ENCODE data around the gene UQCRH.
A peak's percentile ranks its signal among the peaks of the same experiment; 100 is the strongest.
"Not testable (repeated sequence)": the region's sequence is repeated elsewhere in the genome, so short reads cannot be mapped to it uniquely, and the experiment has no call there.

The UQCRH gene

DNA sequence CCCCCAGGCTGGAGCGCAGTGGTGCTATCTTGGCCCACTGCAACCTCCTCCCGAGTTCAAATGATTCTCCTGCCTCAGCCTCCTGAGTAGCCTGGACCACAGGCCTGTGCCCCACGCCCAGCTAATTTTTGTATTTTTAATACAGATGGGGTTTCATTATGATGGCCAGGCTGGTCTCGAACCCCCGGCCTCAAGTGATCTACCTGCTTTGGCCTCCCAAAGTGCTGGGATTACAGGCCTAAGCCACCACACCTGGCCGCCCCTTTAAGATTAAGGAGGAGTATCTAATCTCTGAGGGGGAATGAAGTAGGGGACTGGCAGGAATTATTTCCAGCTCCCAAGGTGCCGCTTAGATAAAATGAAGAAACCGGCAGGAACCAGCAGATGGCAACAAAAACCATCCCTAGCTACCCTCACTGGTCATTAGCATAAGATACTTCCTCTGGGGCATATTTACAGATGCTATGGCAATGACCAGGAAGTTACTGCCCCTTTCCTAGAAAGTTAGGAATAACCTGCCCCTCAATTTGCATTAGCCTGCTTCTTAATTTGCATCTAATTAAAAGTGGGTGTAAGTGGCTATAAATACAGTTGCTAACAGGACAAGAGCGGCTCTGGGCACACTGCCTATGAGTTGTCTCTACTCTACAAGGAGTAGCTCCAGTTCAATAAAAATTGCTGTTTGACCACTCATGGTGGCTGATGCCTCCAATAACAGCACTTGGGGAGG lies 30.0 kb downstream of the UQCRH start:
- DNase-seq (ENCODE audit: low read depth, low spot score): peak; percentile 58

DNA sequence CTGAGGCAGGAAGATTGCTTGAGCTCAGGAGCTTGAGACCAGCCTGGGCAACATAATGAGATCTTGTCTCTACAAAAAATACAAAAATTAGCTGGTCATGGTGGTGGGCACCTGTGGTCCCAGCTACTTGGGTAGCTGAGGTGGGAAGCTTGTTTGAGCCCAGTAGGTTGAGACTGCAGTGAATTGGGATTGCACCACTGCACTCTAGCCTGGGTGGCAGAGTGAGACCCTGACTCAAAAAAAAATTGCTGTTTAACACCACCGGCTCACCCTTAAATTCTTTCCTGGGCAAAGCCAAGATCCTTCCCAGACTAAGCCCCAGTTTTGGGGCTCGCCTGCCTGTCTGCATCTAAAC lies 30.5 kb downstream of the UQCRH start:
- DNase-seq (ENCODE audit: low read depth, low spot score): no peak

DNA sequence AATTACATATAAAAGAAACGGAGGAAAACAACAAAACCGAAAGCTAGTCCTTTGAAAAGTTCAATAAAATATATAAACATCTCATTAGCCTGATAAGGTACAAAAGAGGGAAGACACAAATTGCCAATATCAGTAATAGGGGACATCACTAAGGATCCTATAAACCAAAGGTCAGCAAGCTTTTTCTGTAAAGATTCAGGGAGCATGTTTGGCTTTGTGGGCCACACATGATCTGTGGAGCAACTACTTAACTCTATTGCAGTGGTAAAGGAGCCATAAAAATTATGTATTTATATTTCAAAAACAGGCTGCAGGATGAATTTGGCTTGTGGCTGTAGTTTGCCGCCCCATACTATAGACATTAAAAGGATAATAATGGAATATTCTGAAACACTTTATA lies 31.6 kb downstream of the UQCRH start:
- no peak for DNase-seq (ENCODE audit: low read depth, low spot score)

DNA sequence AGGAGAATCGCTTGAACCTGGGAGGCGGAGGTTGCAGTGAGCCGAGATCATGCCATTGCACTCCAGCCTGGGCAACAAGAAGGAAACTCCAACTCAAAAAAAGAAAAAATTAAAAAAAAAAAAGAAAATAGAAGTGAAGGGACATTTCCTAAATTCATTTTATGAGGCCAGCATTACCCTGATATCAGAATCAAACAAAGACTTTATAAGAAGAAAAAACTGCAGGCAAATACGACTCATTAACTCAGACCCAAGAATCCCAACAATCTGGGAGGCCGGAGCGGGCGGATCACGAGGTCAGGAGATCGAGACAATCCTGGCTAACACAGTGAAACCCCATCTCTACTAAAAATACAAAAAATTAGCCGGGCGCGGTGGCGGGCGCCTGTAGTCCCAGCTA lies 33.9 kb downstream of the UQCRH start:
- not testable (repeated sequence) for DNase-seq (ENCODE audit: low read depth, low spot score)

DNA sequence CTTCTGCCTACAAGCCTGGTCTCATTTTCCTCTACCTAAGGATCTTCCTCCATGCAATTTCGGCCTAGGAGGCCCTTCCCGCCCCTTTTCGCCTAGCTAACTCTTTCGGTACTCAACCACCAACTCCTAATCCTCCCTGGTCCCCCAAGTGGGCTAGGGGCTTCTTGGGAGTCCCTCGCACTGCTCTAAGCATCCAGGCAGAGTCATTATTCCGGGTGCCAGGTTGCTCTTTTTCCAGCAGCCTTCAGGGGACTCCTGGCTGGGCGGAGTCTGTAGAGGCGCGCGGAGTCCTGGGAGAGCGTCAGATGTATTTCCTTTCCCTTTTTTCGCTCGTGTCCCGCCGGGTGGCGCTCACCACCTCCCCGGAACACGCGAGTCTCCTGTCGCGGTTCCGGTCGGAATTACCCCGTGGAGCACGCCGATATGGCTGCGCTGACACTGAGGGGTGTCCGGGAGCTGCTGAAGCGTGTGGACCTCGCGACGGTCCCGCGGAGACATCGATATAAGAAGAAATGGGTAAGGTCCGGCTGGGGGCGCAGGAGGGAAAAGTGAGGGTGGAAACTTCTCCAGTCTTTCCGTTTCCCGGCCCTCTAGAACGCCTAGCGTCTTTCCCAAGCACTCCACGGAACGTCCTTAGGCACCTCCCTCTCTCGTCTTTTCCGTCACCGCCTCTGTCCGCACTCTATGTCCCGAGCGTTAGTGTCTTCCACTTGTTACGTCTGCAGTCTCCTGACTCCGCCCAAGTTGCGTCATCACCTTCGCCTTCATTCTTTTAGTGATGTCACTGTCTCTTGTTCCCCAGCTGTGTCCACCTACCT lies 37.1 kb downstream of the UQCRH start, which contains the start of gene NSUN4:
TSS of gene NSUN4 (plus strand) at position 404 of the 818 bp plus-strand sequence. CDS start at position 424, 20 bp downstream.
- peak; percentile 97 for DNase-seq (ENCODE audit: low read depth, low spot score)

DNA sequence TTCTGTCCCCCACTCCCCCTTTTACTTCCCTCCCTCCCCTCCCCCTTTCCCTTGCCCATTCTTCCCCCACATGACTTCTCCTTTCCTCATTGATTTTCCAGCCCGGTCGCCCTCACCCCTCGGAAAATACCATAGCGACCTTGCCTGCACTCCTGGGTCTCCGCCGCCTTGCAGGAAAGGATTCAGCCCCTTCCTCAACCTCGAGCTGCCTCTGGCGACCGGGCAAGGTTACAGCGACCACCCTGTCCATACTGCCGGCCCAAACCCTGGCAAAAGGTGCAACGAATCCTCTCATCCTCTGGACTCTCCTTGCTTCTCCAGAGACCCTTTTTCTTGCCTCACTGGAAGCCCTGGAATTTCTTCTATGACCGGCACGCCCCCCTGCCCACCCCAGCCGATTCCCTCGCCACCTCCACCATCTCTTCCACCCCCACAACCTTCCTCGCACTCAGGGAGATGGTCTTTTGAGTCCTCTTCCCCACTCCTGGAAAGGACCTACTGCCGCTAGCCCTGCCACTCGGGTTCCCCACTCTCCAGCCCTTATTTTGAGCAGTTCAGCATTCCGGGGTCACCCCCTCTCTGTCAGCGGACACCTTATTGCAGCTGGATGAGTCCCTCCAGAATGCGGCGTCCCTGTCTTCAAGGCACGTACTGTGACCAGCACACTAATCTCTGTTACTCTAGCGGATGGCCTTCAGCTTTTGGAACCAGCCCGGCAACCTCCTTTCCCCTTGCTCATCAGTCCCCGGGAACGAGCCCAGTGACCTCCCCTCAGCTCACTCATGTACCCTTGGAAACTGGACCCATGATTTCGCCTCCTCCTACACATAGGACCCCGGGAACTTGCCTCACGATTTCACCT lies 38.0 kb downstream of the UQCRH start:
- peak; percentile 4 for DNase-seq (ENCODE audit: low read depth, low spot score)

DNA sequence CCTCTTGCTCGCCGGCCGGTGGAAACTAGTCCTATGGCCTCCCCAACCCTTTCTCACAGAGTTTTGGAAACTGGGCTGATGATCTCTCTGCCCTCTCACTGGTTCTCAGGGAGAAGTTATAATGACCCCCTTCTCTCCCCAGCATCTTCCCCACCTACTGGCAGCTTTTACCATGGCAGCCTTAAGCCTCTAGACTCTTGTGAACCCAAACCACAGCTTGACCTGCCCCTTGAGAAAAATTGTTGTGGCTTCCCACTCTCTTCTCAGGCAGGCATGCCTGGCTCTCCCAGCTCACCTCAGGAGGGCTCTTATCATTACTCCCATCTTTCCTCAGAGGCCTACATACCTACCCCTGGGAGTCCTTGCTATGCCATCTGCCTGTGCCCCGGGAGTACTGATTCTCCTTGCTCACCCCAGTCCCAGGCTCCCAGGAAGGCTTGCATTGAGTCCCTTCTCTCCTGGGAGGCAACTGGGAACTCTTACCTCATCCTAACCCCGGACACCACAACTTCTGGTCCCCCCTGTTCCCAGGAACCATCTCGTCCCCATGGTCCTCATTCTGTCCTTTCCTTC lies 38.7 kb downstream of the UQCRH start:
- peak; percentile 67 for DNase-seq (ENCODE audit: low read depth, low spot score)

DNA sequence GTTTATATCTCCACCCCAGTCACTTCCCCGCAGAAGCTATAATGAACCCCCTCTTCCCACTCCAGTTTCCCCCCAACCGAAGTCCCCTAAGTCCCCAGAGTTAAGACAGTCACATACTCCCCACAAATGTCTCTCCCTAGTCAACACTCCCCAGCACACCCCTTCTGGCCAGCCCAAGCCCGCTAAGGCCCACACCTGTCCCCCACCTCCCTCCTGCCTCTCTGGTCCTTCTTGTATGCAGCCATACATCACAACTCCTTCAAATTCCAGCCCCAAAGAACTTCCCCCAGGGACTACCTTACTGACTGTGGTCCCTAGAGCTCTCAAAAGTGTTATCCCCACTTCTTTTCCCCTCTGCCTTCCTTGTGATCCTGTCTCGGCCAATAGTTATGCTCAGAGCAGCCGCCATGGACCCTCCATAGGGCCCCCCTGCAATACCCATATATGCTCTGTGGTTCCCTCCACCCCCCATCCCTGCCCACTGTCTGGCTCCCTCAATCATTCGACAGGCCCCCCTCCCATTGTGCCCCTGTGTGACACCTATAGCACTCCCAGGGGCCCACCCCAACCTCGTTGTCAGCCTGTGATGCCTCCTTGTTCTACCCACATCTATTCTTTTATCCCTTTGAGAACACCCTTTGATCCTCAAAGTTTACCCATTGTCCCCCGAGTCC lies 39.3 kb downstream of the UQCRH start:
- DNase-seq (ENCODE audit: low read depth, low spot score): no peak

DNA sequence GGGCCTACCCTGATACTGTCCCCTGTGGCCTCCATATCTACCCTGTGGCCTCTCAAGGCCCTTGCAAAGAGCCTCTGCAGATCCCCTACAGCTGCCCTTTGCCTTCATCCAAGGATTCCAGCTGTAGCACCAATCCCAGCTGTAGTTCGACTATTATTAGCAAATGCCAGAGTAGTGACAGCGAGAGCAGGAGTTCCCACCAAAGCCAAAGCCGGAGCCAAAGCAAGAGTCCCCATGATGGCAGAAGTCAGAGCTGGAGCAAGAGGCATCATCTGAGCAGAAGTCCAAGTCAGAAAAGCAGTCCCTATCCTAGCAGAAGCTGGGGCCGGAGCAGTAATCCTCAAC lies 39.8 kb downstream of the UQCRH start:
- DNase-seq (ENCODE audit: low read depth, low spot score): no peak

DNA sequence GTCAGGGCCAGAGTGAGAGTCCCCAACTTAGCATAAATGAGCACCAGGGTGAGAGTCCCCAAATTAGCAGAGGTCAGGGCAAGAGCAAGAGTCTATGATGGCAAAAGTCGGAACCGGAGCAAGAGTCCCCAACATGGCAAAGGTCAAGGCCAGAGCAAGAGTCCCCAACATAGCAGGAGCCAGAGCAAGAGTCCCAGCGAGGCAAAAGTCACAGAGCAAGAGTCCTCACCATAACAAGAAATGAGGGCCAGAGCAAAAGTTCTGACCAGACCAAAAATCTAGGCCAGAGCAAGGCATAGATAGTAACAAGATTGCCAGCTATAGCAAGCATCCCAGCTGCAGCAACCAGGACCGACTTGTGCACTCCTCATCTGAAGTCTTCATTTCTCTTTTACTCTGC lies 40.2 kb downstream of the UQCRH start:
- DNase-seq (ENCODE audit: low read depth, low spot score): no peak

DNA sequence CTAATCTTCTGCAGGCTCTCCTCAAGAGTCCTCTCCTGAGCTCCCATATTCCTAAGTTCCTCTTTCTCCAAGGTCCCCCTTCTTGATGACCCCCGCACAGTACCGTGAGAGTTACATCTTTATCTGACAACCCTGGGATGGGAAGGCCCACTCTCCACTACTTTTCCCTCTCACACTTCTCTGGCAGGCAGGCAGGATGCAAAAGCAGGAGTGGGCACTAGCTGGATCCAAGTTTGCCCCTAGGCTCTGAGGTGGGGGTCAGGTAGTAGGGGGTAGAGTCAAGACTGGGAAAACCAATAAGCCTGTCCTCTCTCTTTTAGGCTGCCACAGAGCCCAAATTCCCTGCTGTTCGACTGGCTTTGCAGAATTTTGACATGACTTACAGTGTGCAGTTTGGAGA lies 41.0 kb downstream of the UQCRH start:
- no peak for DNase-seq (ENCODE audit: low read depth, low spot score)

DNA sequence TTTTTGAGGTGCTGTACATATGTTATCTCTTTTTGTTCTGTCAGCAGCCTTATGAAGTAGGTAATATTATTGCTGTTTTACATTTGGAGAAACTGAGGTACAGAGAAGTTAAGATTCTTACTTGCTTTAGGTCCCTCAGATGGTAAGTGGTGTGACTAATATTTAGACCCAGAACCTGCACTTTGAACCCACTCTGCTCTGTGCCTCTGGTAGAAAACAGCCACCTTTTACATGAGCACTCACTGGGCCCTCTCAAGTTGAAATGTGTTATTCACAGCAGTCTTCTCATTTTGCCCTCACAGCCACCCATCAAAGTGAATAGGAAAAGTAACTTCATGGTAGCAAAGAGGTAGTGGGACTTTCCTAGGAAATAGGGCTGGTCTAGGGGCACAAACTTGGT lies 41.8 kb downstream of the UQCRH start:
- no peak for DNase-seq (ENCODE audit: low read depth, low spot score)

DNA sequence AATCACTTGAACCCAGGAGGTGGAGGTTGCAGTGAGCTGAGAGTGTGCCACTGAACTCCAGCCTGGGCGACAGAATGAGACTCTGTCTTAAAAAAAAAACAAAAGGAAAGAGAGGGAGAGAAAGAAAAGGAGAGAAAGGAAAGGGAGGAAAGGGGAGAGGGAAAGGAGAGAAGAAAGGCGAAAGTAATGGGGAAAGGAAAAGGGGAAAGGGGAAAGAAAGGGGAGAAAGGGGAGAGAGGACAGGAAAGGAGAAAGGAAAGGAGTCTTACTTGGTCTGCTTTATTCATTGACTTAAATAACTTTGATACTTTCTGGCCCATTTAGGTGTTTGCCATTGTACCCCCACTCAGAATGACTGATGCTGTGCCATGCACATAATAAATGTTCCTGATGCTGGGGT lies 48.9 kb downstream of the UQCRH start:
- DNase-seq (ENCODE audit: low read depth, low spot score): no peak

DNA sequence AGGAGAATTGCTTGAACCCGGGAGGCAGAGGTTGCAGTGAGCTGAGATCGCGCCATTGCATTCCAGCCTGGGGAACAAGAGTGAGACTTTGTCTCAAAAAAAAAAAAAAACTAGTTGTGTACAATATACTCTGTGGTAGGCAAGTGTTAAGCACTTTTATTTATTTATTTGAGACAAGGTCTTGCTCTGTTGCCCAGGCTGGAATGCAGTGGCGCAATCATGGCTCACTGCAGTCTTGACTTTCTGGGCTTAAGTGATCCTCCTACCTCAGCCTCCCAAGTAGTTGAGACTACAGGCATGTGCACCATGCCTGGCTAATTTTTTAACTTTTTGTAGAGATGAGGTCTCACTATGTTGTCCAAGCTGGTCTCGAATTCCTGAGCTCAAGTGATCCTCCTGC lies 52.4 kb downstream of the UQCRH start:
- not testable (repeated sequence) for DNase-seq (ENCODE audit: low read depth, low spot score)

DNA sequence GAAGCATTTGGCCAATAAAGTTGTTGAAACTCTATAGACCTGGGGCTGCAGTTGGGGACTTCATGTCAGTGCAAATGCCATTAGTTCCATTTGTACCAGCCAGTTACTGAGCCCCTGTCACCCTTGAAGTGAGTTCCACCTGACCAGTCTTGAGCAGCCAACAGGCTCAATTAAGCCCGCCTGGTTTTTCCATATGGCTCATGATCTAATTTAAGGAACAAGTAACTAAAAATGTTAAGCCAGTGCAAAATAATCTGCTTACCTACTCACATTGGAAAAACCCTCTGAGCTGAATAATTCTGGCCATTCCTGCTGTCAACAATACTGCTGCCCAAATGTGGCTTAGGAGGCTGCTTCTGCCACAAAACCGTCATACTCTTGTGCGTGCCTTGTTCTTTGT lies 58.7 kb downstream of the UQCRH start:
- no peak for DNase-seq (ENCODE audit: low read depth, low spot score)

DNA sequence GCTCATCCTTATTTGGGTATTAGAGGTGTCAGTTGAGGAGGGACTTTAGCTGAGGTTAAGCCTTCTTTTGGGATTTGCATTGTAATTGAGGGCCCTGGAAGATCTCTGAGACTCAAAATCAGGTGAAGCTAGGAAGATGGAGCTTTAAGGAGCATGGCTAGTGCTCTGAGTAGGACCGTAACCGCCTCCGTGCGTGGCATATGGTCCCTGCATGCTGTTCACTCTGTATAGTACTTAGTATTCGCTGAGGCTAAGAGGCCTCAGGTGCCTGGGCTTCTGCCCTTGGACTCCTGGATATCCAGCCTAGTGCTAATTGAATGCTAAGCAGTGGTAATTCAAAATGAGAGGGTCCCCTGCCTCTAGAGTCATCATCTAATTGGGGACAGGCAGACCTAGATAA lies 59.6 kb downstream of the UQCRH start:
- DNase-seq (ENCODE audit: low read depth, low spot score): no peak

DNA sequence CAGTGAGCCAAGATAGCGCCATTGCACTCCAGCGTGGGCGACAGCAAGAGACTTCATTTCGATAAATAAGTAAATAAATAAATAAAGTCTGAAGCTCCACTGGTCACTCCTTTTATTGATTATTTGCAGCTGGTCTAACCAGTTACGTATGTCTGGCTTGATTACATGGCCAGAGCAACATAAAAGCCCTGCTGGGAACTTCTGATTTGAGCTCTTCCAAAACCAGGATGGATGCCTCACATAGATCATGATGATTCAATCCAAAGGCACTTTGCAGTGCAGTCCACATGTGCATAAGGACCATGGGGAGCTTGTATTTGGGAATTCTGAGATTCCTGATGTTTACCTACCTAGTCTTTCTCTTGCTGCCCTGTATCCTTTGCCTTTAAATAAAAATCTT lies 61.1 kb downstream of the UQCRH start:
- DNase-seq (ENCODE audit: low read depth, low spot score): peak; percentile 9

DNA sequence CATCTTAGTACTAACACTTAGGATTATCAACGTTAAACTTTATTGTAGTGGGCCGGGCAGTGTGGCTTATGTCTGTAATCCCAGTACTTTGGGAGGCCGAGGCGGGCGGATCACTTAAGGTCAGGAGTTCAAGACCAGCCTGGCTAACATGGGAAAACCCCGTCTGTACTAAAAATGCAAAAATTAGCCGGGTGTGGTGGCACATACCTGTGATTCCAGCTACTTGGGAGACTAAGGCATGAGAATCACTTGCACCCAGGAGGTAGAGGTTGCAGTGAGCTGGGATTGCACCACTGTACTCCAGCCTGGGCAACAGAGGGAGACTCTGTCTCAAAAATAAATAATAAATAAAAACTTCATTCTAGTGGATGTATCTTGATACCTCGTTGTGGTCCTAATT lies 62.3 kb downstream of the UQCRH start:
- DNase-seq (ENCODE audit: low read depth, low spot score): not testable (repeated sequence)
